ENCODE data around the gene WHRN. TPM values are rescaled to one million over a fixed set of nuclear protein-coding genes. Genes with fewer than 3 reads are reported as not detected.

Gene WHRN
- total and polyA plus RNA-seq, 2 donors (not counting 1 experiment from before 2014, with no cell fraction given), result 19.4 to 95.7 TPM

DNA sequence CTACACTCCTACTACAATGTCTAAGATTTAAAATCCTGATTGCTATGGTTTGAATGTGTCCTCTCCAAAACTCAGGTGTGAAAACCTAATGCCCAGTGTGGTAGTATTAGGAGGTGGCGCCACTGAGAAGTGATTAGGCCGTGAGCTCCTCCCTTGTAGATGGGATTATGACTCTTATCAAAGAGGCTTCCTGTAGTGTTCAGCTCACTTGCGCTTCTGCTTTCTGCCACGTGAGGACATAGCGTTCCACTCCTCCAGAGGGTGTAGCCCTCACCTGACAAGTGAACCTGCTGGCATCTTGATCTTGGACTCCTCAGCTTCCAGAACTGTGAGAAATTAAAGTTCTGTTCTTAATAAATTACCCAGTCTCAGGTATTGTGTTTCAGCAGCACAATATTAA lies 33.0 kb upstream of the WHRN start:
- CTCF ChIA-PET, result interaction anchor here (0.6 to 5.9 kb wide), 37 partner anchors 8 to 372 kb away, joined by 3 to 89 read pairs (median 4); partner anchors contain the start of genes ATP6V1G1, TEX48 and TMEM268
- H4K20me1 ChIP-seq (ENCODE audit: control insufficient read depth, insufficient read depth, low read length, poor library complexity, severe bottlenecking), result no peaks in the 10 kb centered on the region
- peak overlapping the region in 1 of 2 donors; percentile 0 for H3K27ac ChIP-seq (ENCODE audit: low read length in 2 of 2)
- peak overlapping the region; percentile 53 for H2AFZ ChIP-seq (ENCODE audit: insufficient read depth, low read depth, low read length, poor library complexity, severe bottlenecking)
- H3K4me1 Mint-ChIP-seq, result peaks cover 27% of the 10 kb centered on the region
- H3K4me3 ChIP-seq (ENCODE audit: control extremely low read depth in 1 of 5, extremely low read depth in 1 of 5, insufficient read depth in 1 of 5, low read depth in 2 of 5, low read length in 4 of 5), result no peak overlapping the region
- peak; percentile 74 for DNase-seq
- POLR2A ChIA-PET, result interaction anchor here (0.6 to 1.1 kb wide), 4 partner anchors 9 to 80 kb away, joined by 3 to 8 read pairs (median 4); partner anchors contain the start of gene ATP6V1G1
- H3K36me3 ChIP-seq (replicated peaks in 1 of 2; ENCODE audit: control extremely low read depth in 1 of 2, control insufficient read depth in 1 of 2, extremely low read depth in 1 of 2, insufficient read depth in 2 of 2, low read length in 1 of 2), result no peaks in the 10 kb centered on the region
- no peaks in the 10 kb centered on the region for H3K79me2 ChIP-seq (ENCODE audit: control insufficient read depth, insufficient read depth, low read length)
- ATAC-seq (ENCODE audit: low read depth), result peak; percentile 99
- H3K9ac ChIP-seq (ENCODE audit: low read length), result no peak overlapping the region
- no peaks in the 10 kb centered on the region for H3K27me3 ChIP-seq (replicated peaks in 1 of 4; ENCODE audit: control extremely low read depth in 1 of 4, control insufficient read depth in 3 of 4, insufficient read depth in 4 of 4, low read length in 3 of 4)
- H3K9me3 Mint-ChIP-seq (ENCODE audit: insufficient read depth), result no peaks in the 10 kb centered on the region
- no peak overlapping the region for H3K4me2 ChIP-seq (replicated peaks; ENCODE audit: low read depth, low read length, poor library complexity, severe bottlenecking)
- peaks cover 8 to 13% of the 10 kb centered on the region in 2 donors for H3K4me1 ChIP-seq (ENCODE audit: control insufficient read depth in 2 of 2, insufficient read depth in 2 of 2, low read length in 2 of 2)
- no peak overlapping the region for H3K4me3 Mint-ChIP-seq
- intact Hi-C loops (cut with micrococcal nuclease), result loop anchor here (1.0 to 5.0 kb wide), 4 partner anchors 51 to 129 kb away; partner anchors contain the start of gene TMEM268
- WGBS (ENCODE audit: insufficient coverage), result 28% methylated on average over 5 of the region's 5 CpGs
- peak overlapping the region; percentile 38 for H3K27ac Mint-ChIP-seq
- no peak for TF ChIP-seq EZH2 (IDR thresholded peaks at IDR 0.05; ENCODE audit: borderline replicate concordance, insufficient read depth, low read depth, low read length, poor library complexity, severe bottlenecking)
- TF ChIP-seq, protein P1, sequence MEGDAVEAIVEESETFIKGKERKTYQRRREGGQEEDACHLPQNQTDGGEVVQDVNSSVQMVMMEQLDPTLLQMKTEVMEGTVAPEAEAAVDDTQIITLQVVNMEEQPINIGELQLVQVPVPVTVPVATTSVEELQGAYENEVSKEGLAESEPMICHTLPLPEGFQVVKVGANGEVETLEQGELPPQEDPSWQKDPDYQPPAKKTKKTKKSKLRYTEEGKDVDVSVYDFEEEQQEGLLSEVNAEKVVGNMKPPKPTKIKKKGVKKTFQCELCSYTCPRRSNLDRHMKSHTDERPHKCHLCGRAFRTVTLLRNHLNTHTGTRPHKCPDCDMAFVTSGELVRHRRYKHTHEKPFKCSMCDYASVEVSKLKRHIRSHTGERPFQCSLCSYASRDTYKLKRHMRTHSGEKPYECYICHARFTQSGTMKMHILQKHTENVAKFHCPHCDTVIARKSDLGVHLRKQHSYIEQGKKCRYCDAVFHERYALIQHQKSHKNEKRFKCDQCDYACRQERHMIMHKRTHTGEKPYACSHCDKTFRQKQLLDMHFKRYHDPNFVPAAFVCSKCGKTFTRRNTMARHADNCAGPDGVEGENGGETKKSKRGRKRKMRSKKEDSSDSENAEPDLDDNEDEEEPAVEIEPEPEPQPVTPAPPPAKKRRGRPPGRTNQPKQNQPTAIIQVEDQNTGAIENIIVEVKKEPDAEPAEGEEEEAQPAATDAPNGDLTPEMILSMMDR (IDR thresholded peaks at IDR 0.05), result peak; percentile 68
- no peaks in the 10 kb centered on the region for H3K9me3 ChIP-seq (ENCODE audit: control extremely low read depth in 1 of 3, control insufficient read depth in 2 of 3, insufficient read depth in 1 of 3, low read length in 2 of 3)
- no peaks in the 10 kb centered on the region for H3K27me3 Mint-ChIP-seq

DNA sequence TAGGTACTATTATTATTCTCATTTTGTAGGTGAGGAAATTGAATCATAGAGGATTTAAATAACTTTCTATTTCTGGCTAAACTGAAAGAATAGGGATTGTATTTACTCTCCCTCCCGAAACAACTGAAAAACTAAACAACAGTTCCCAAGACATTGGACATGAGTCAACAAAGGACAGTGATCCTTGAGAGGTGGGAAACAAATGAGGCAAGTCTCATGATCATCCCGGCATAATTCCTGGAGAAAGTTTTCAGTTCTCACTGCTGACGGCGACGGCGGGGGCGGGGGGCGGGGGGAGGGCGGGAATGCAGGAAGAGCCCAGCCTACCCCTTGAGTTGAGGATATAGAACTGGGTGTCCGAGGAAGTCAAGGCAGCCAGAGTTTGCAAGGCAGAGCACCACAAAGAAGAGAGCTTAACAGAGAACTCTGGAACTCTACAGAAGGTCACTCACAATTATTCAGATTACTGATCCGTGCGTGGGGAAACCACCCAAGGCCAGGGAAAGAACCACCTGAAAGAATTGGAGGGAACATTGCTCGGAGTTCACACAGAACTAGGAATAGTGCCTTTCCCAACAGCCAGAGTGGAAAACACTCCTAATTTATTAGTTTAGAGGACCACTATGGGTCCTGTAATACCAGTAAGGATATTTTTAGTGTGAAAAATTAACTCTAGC lies 27.4 kb upstream of the WHRN start:
- no peak overlapping the region for H3K4me2 ChIP-seq (replicated peaks; ENCODE audit: low read depth, low read length, poor library complexity, severe bottlenecking)
- intact Hi-C loops (cut with micrococcal nuclease), result no loop called here
- ATAC-seq (ENCODE audit: low read depth), result no peak
- TF ChIP-seq, protein P1 (IDR thresholded peaks at IDR 0.05), result no peak
- TF ChIP-seq EZH2 (IDR thresholded peaks at IDR 0.05; ENCODE audit: borderline replicate concordance, insufficient read depth, low read depth, low read length, poor library complexity, severe bottlenecking), result no peak
- H3K36me3 ChIP-seq (replicated peaks in 1 of 2; ENCODE audit: control extremely low read depth in 1 of 2, control insufficient read depth in 1 of 2, extremely low read depth in 1 of 2, insufficient read depth in 2 of 2, low read length in 1 of 2), result no peaks in the 10 kb centered on the region
- no peaks in the 10 kb centered on the region for H4K20me1 ChIP-seq (ENCODE audit: control insufficient read depth, insufficient read depth, low read length, poor library complexity, severe bottlenecking)
- no peak overlapping the region for H3K27ac ChIP-seq (ENCODE audit: low read length in 2 of 2)
- no peak overlapping the region for H3K4me3 ChIP-seq (ENCODE audit: control extremely low read depth in 1 of 5, extremely low read depth in 1 of 5, insufficient read depth in 1 of 5, low read depth in 2 of 5, low read length in 4 of 5)
- no peak overlapping the region for H3K4me3 Mint-ChIP-seq
- no peaks in the 10 kb centered on the region for H3K9me3 ChIP-seq (ENCODE audit: control extremely low read depth in 1 of 3, control insufficient read depth in 2 of 3, insufficient read depth in 1 of 3, low read length in 2 of 3)
- H3K4me1 Mint-ChIP-seq, result peaks cover 5% of the 10 kb centered on the region
- H2AFZ ChIP-seq (ENCODE audit: insufficient read depth, low read depth, low read length, poor library complexity, severe bottlenecking), result no peak overlapping the region
- no peaks in the 10 kb centered on the region for H3K4me1 ChIP-seq (ENCODE audit: control insufficient read depth in 2 of 2, insufficient read depth in 2 of 2, low read length in 2 of 2)
- no peak overlapping the region for H3K9ac ChIP-seq (ENCODE audit: low read length)
- POLR2A ChIA-PET, result no interaction called here
- no peak overlapping the region for H3K27ac Mint-ChIP-seq
- no peaks in the 10 kb centered on the region for H3K79me2 ChIP-seq (ENCODE audit: control insufficient read depth, insufficient read depth, low read length)
- CTCF ChIA-PET, result interaction anchor here (1.5 kb wide), 1 partner anchor 149 kb away, joined by 3 read pairs; the partner anchor contains the start of gene TEX48
- H3K27me3 Mint-ChIP-seq, result peaks cover 4% of the 10 kb centered on the region
- no peaks in the 10 kb centered on the region for H3K9me3 Mint-ChIP-seq (ENCODE audit: insufficient read depth)
- DNase-seq, result no peak
- no peaks in the 10 kb centered on the region for H3K27me3 ChIP-seq (replicated peaks in 1 of 4; ENCODE audit: control extremely low read depth in 1 of 4, control insufficient read depth in 3 of 4, insufficient read depth in 4 of 4, low read length in 3 of 4)
- 50% methylated on average over 1 of the region's 13 CpGs for WGBS (ENCODE audit: insufficient coverage)
